Adrenal gland (tissue), 5 donors: ENCODE data around the gene FCN3.

Experiments
- CTCF ChIP-seq, 6 experiments: fragments of 450-650 bp in 4 of 6; fragments of 200-600 bp in 2 of 6; sonication (generic) in 1 of 6; IDR thresholded peaks; 1 replicate in 5 of 6; 2 replicates in 1 of 6; pipeline versions ENCODE4 v1.5.1 to v1.8.0; 2016 to 2021; ENCODE audit warnings: antibody characterized with exemption in 6 of 6, mild to moderate bottlenecking in 2 of 6, moderate library complexity in 1 of 6
- POLR2A ChIP-seq, 2 donors: fragments of 450-650 bp; IDR thresholded peaks; one replicate each; pipeline ENCODE4 v1.6.1; 2017; ENCODE audit warnings: antibody characterized with exemption in 2 of 2, mild to moderate bottlenecking in 2 of 2, moderate library complexity in 1 of 2
- donor health status: DM: no; HTN: no; CAD: no.

- TF ChIP-seq CTCF (IDR thresholded peaks at IDR 0.05), result no peak
- no peak for TF ChIP-seq POLR2A (IDR thresholded peaks at IDR 0.05)
Observed at GRCh38 chr1:27393641-27394281, 19.1 kb upstream of the FCN3 start.
